Activated CD4-positive, alpha-beta T cell treated with anti-CD3 and anti-CD28 coated beads for 1 hour (primary cell): ENCODE results near the gene PTAR1.

ENCODE experiments used
- DNase-seq: peaks from one replicate; pipeline ENCODE4 v3.0.0-alpha.2; 2020

PTAR1 gene

DNA sequence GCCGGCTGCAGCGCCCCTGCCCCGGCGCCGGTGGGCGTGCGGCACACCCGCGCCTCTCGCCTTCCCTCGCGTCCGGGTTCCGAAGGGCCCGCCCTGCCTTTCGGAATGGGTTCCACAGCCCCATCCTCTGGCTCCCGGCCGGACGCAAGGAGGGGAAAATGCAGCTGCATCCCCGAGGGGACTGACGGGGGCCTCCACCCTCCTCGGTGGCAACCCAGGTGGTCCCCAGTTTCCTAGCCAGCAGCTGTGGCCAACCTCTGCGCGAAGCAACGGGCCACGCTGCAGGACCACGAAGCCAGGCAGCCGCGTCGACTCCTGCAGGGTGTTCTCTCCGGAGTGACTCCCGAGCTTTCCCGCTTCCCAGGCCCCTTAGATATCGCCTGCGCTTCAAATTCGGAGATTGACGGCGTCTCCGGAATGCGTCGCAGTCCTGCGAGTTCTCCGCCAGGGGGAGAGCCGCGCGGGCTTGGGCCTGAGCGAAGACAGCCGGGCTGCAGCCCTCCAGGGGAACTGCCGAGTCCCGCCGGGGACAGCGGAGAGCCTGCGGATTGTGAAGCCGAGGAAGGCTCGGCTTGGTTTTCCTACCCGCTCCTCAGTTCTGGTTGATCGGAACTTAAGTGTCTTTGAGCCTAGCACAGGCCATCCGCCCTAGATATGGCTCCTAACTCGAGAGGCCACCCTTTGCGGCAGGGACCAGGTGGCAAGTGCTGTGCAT lies 87.1 kb downstream of the PTAR1 start:
- peak; percentile 49 for DNase-seq

DNA sequence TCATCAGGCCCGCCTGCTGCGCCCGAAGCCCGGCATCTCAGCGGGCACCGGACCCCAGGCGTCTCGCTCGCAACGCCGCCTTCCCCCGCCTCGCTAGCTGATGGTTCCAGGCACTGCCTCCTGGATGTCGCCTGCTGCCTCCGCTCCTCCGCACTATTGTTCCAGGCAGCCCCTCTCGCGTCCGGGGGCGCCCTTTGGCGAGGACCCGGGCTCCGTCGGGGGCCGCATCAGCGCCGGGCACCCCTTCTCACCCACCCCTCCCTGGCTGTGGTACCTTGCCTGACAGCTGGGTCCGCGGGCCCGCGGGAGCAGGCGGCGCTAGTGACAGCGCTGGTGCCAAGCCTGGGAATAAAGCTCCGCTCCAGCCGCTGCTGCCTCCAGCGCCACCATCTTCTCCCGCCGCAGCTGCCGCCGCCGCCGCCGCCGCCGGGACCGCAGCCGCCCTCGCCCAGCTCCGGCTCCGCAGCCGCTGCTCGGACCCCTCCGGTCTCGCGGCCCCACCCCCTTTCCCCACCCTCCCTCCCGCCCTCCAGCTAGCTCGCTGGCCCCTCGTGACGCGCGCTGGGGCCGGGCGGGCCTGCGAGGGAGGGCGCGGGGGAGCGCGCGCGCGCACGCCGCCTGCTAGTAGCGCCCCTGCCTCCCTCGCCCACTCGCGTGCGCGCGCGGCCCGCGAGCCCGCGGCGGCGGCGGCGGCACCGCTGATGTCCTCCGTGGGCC lies 87.8 kb downstream of the PTAR1 start, which contains the start of gene APBA1:
APBA1 (minus strand) TSS at position 493 of the 717 bp plus-strand sequence.
- peak; percentile 33 for DNase-seq

DNA sequence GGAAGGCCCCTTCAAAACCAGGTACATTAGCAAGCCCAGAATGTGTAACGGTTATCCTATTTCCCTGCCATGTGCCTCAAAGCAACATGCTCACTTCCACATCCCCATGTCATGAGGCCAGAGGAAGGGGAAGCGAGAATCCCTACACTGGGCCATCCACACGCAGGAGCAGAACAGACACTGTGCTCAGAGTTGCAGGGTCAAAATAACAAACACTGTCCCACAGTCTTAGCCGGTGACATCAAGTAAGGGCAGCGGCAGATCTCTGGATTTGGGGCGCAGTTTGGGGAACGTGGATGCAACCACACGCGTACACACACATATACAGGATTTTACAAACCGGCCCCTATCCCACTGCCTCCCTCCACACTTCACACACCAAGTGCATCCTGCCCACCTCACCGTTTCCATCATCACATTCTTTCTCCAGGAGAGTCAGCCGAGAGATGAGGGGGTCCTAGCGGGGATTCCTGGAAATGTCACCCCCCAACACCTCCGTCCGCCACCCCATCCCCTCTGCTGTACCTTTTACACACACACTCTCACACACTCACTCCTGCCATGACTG lies 88.4 kb downstream of the PTAR1 start:
- DNase-seq = no peak

DNA sequence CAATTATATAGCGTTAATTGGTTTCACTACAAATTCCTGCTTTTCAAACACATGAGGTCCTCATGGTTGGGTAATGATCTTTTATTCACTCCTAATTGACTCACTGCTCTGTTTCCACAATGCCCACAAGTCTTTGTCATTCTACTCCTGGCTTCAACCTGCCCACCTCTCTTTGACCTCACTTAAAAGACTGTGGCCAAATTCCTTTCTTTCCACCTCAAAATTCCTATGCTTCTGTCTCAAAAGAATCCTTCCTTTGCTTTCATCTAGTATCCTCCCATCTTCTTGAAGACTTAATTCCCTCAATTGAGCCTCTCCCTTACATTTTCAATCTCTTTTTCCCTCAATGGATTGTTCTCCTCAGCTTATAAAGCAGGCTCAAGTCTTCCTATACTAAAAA lies 92.5 kb downstream of the PTAR1 start:
- no peak for DNase-seq

DNA sequence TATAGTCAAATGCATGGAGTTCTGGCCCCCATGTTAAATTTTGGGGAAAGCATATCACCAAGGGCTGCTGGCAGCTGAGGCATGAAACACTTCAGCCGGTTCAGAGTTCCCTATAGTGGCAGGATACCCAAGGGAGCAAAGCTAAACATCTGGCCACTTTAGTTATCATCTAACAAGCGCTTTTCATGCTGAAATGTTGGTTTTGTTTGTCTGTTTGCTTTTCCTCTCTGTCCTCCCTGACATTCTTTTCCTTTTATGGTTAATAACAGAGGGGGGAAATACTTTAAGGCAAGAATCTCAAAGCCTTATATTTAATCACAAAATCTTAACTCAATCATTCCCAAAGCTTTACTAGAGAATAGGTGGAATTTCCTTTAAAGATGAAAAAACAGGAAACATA lies 99.5 kb downstream of the PTAR1 start:
- DNase-seq = no peak
